GM18526 (cell line): ENCODE data around the gene COX6A2.

ENCODE experiments used
- POLR2A ChIP-seq: IDR thresholded peaks from 3 replicates; pipeline ENCODE4 v1.6.1; 2011; ENCODE audit not compliant: insufficient read length; ENCODE audit errors: extremely low read depth

COX6A2 gene

GRCh38 chr16:31428279-31428597, at the start of gene COX6A2:
Gene COX6A2 (minus strand): TSS chr16:31428360. CDS start chr16:31428325, 35 bp downstream.
- TF ChIP-seq POLR2A: no peak

DNA sequence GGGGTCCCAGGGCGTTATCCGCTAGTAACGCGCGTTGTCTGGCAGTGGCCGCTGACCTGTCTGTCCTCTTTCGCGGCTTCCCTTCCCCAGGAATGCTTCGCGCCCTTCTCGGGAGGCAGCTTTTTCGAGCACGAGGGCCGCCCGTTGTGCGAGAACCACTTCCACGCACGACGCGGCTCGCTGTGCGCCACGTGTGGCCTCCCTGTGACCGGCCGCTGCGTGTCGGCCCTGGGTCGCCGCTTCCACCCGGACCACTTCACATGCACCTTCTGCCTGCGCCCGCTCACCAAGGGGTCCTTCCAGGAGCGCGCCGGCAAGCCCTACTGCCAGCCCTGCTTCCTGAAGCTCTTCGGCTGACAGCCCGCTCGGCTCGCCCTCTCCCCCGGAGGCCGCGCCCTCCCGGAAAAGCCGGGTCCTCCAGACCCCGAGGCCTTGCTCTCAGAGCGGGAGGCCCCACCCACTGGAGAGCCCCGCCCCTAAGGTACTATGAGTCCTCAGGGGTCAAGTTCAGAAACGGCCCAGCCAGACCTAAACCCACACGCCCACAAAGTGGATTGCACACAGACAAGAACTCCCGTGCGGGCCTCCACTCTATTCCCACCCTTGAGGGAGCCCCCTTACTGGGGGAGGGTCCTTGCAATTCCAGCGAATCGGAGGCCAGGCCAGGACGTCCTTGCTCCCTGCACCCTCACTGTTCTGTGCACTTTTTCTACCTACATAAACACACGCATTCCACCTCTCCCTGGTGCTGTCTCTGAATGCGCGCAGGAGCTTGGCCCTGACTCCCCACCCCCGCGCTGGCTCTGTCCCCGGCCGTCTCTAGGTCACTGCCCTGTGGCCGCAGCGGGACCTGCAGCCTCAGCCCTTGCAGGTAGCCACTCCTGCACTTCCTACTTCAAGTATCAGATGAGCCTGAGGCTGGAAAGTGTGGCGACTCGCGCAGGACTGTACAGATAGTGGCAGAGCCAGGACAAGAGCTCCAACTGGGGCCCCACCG, 49.4 kb upstream of the COX6A2 start:
- no peak for TF ChIP-seq POLR2A

DNA sequence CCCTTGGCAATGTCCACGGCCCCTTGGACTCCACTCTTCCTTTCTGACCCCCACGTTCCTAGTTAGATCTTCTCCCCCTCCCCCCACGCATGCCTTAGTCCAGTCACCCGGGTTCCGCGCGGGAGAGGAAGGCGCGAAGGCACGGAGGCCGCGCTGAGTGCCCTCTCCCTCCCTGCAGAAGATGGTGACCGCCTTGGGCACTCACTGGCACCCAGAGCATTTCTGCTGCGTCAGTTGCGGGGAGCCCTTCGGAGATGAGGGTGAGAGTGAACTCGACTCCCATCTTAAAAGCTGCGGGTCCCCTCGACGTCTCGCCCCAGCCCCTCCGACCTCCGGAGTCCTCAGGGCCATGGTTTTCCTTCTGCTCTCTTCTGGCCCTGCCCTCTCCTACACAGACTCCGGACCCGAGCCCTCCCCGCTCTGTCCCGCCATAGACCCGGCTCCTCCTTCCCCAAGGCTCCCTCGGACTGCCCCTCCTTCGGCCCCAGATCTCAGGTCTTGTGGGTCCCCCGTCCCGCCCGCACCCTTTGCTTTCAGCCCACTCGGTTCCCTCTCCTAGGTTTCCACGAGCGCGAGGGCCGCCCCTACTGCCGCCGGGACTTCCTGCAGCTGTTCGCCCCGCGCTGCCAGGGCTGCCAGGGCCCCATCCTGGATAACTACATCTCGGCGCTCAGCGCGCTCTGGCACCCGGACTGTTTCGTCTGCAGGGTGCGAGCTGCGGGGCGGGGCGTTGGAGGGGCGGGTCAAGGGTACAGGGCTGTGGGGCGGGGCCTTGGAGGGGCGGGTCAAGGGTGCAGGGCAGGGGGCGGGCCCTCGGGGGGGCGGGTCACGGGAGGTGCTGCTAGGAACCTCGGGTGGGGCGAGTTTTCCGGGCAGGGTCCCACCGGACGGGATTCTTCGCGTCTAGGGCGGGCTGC, 48.4 kb upstream of the COX6A2 start:
- peak; percentile 55 for TF ChIP-seq POLR2A

DNA sequence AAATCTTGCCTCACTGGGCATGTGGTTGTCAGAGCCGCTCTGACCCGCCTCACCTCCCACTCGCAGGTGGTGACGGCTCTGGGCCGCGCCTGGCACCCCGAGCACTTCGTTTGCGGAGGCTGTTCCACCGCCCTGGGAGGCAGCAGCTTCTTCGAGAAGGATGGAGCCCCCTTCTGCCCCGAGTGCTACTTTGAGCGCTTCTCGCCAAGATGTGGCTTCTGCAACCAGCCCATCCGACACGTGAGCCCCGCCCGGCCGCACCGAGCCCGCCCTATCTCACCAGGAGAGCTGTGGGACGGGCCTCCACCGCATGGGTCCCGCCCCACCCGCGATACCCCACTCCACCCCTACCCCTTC, 47.8 kb upstream of the COX6A2 start:
- no peak for TF ChIP-seq POLR2A

- no peak for TF ChIP-seq POLR2A
These were observed 46.9 kb upstream of the COX6A2 start for GRCh38 chr16:31474773-31475738.

- no peak for TF ChIP-seq POLR2A
These were observed 46.1 kb upstream of the COX6A2 start for GRCh38 chr16:31474173-31474714.

GRCh38 chr16:31473264-31473984, 45.3 kb upstream of the COX6A2 start:
- TF ChIP-seq POLR2A: no peak

DNA sequence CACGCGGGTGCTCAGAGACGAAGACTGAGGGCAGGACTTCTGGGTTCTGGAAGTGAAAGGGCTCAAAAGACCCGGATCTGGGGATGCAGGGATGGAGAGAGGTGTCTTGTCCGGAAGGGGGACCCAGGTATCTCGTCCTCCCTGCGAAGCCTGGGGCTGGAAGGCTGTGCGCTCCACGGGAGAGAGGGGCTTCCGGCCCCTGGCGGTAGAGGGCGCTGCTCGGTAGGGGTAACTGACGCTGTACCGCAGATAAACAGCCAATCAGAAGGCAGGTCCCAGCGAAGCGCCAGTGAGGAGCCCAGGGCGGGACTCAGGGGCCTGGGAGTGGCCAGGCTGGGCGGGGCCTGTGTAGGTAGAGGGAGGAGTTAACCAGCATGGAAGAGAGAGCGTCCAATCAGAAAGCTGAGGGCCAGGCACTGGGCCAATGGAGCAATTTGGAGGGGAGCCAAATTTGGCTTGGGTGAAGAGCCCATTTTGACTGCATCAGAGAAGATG, 44.6 kb upstream of the COX6A2 start:
- TF ChIP-seq POLR2A: no peak

GRCh38 chr16:31471875-31472708, 43.9 kb upstream of the COX6A2 start, which contains the start of gene TGFB1I1:
Gene TGFB1I1 (plus strand): TSS chr16:31472152. CDS start chr16:31472189, 37 bp downstream.
- no peak for TF ChIP-seq POLR2A

DNA sequence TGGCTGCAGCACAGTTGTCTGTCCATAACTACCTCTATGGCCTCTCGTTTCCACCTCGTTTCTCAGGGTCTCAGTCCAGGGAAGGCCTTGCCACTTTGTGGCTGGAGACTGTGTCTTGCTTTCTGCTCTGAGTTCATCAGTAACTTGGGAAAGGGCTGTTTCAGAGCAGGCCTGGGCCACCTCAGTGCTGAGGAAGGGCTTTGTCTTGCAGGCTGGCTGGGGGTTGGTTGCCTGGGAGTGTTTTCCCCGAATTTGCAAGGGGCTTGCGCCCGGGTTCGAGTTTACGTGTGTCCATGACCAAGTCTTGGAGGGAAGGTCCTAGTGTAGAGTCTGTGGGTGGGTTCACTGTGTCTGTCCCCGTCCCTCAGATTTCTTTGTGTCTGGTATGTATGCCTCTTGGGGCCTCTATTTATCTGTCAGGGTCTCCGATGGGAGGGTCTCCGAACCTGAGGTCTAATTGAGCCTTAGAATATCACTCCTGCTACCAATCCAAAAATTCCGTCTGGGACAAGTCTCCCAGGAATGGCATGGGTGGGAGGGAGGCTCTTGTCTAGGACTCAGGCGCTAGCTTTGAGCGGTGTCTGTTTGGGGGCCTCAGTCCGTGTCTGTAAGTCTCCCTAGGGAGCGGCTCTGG, 43.2 kb upstream of the COX6A2 start:
- TF ChIP-seq POLR2A: no peak

DNA sequence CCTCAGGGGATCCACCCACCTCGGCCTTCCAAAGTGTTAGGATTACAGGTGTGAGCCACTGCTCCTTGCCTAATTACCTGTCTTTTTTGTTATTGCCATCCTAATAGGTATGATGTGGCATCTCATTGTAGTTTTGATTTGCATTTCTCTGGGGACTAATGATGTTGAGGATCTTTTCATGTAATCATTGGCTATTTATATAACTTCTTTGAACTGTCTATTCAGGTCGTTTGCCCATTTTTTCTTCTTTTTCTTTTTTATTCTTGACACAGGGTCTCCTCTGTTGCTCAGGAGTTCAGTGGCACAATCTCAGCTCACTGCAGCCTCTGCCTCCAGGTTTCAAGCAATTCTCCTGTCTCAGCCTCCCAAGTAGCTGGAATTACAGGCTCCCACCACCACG, 42.5 kb upstream of the COX6A2 start:
- no peak for TF ChIP-seq POLR2A

DNA sequence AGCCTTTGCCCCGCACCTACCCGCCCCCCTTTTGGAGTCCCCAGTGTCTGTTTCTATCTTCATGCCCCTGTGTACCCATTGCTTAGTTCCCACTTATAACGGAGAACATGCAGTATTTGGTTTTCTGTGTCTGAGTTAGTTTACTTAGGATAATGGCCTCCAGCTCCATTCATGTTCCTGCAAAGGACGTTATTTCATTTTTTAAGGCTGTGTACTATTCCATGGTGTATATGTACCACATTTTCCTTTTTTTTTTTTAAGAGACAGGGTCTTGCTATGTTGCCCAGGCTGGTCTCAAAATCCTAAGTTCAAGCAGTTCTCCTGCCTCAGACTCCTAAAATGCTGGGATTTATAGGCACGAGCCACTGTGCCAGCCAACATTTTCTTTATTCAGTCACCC, 39.7 kb upstream of the COX6A2 start:
- no peak for TF ChIP-seq POLR2A
